H9 (cell line): ENCODE measurements around the gene ARMH3. TPM values are rescaled to one million over a fixed set of nuclear protein-coding genes. Genes with fewer than 3 reads are reported as not detected.

Experiments used
- DNase-seq: peaks from one replicate; pipeline ENCODE4 v3.0.0-alpha.2; 2017
- H2AFZ ChIP-seq: one replicate; pipeline ENCODE4 v1.6.1; 2013; ENCODE audit warnings: mild to moderate bottlenecking, low read length, control low read depth, moderate library complexity
- H2AK5ac ChIP-seq: 2 replicates; pipeline ENCODE4 v1.6.1; 2013; ENCODE audit warnings: low read length, control low read depth, mixed read lengths; ENCODE audit not compliant: insufficient read length
- H2BK120ac ChIP-seq: one replicate; pipeline ENCODE4 v1.6.1; 2013; ENCODE audit warnings: low read depth, mild to moderate bottlenecking, low read length, control low read depth, inconsistent platforms; ENCODE audit not compliant: poor library complexity, severe bottlenecking
- H2BK12ac ChIP-seq: 2 replicates; pipeline ENCODE4 v1.6.1; 2013; ENCODE audit warnings: low read length, control low read depth, mixed read lengths, low read depth; ENCODE audit not compliant: insufficient read length
- H2BK15ac ChIP-seq: 2 replicates; pipeline ENCODE4 v1.6.1; 2013; ENCODE audit warnings: low read depth, low read length, control low read depth
- H2BK20ac ChIP-seq: one replicate; pipeline ENCODE4 v1.6.1; 2013; ENCODE audit warnings: low read depth, mild to moderate bottlenecking, low read length, control low read depth, inconsistent platforms; ENCODE audit not compliant: poor library complexity, severe bottlenecking
- H2BK5ac ChIP-seq: 2 replicates; pipeline ENCODE4 v1.6.1; 2013; ENCODE audit warnings: low read length, control low read depth, mixed read lengths; ENCODE audit not compliant: insufficient read length
- H3K14ac ChIP-seq: 2 replicates; pipeline ENCODE4 v1.6.1; 2013; ENCODE audit warnings: low read length, control low read depth; ENCODE audit not compliant: insufficient read depth
- H3K18ac ChIP-seq: 2 replicates; pipeline ENCODE4 v1.6.1; 2013; ENCODE audit warnings: low read depth, mild to moderate bottlenecking, mixed read lengths, low read length, control low read depth; ENCODE audit not compliant: insufficient read length
- H3K23ac ChIP-seq: 2 replicates; pipeline ENCODE4 v1.6.1; 2013; ENCODE audit warnings: low read length, control low read depth, mixed read lengths, low read depth; ENCODE audit not compliant: insufficient read length
- H3K23me2 ChIP-seq: 2 replicates; pipeline ENCODE4 v1.6.1; 2013; ENCODE audit warnings: low read depth, mild to moderate bottlenecking, mixed read lengths, low read length, control low read depth; ENCODE audit not compliant: insufficient read length, poor library complexity, severe bottlenecking
- H3K27ac ChIP-seq: 2 replicates; pipeline ENCODE4 v1.5.1; 2013; ENCODE audit warnings: low read length, control low read depth, mixed read lengths, low read depth; ENCODE audit not compliant: insufficient read length
- H3K27me3 ChIP-seq: 2 replicates; pipeline ENCODE4 v1.6.1; 2013; ENCODE audit warnings: low read length, control low read depth, inconsistent platforms; ENCODE audit not compliant: insufficient read depth
- H3K4ac ChIP-seq: 2 replicates; pipeline ENCODE4 v1.6.1; 2013; ENCODE audit warnings: low read depth, mild to moderate bottlenecking, control low read depth, inconsistent platforms, low read length, moderate library complexity
- H3K4me1 ChIP-seq: 2 replicates; pipeline ENCODE4 v1.6.1; 2013; ENCODE audit warnings: low read length, control low read depth, inconsistent platforms; ENCODE audit not compliant: insufficient read depth
- H3K4me2 ChIP-seq: 2 replicates; pipeline ENCODE4 v1.6.1; 2013; ENCODE audit warnings: low read length, control low read depth, mixed read lengths; ENCODE audit not compliant: insufficient read length, insufficient read depth
- H3K56ac ChIP-seq: 2 replicates; pipeline ENCODE4 v1.6.1; 2013; ENCODE audit warnings: low read depth, mild to moderate bottlenecking, mixed read lengths, low read length, control low read depth; ENCODE audit not compliant: insufficient read length
- H3K79me1 ChIP-seq: 2 replicates; pipeline ENCODE4 v1.6.1; 2013; ENCODE audit warnings: low read depth, mild to moderate bottlenecking, moderate library complexity, low read length, control low read depth, inconsistent platforms; ENCODE audit not compliant: insufficient read depth, poor library complexity, severe bottlenecking
- H3K79me2 ChIP-seq: 2 replicates; pipeline ENCODE4 v1.6.1; 2013; ENCODE audit warnings: low read length, control low read depth, inconsistent platforms; ENCODE audit not compliant: insufficient read depth
- H3K9ac ChIP-seq: 2 replicates; pipeline ENCODE4 v1.6.1; 2013; ENCODE audit warnings: low read length, control low read depth, mixed read lengths; ENCODE audit not compliant: insufficient read length; ENCODE audit errors: extremely low read depth
- H3K9me3 ChIP-seq: one replicate; pipeline ENCODE4 v1.6.1; 2013; ENCODE audit warnings: low read depth, low read length, inconsistent platforms; ENCODE audit not compliant: control insufficient read depth
- H3T11ph ChIP-seq: one replicate; pipeline ENCODE4 v1.6.1; 2013; ENCODE audit warnings: mild to moderate bottlenecking, low read length, control low read depth, inconsistent platforms
- H4K20me1 ChIP-seq: one replicate; pipeline ENCODE4 v1.6.1; 2013; ENCODE audit not compliant: control insufficient read depth, insufficient read length, insufficient read depth
- H4K5ac ChIP-seq: 2 replicates; pipeline ENCODE4 v1.6.1; 2013; ENCODE audit warnings: low read depth, mild to moderate bottlenecking, mixed read lengths, low read length, control low read depth; ENCODE audit not compliant: insufficient read length
- H4K8ac ChIP-seq: replicated peaks from 2 replicates; pipeline ENCODE4 v1.6.1; 2013; ENCODE audit warnings: low read length, control low read depth, mixed read lengths, low read depth; ENCODE audit not compliant: insufficient read length
- H4K91ac ChIP-seq: 2 replicates; pipeline ENCODE4 v1.6.1; 2013; ENCODE audit warnings: low read depth, mild to moderate bottlenecking, moderate library complexity, mixed read lengths, low read length, control low read depth; ENCODE audit not compliant: insufficient read length
- H3K27ac Mint-ChIP-seq, 3 experiments: 2 replicates in 2 of 3; 3 replicates in 1 of 3; pipeline ENCODE4 v1.8.0; 2020 to 2021; ENCODE audit warnings: mixed read lengths in 3 of 3, mild to moderate bottlenecking in 1 of 3, moderate library complexity in 1 of 3
- H3K27me3 Mint-ChIP-seq: 2 replicates; pipeline ENCODE4 v1.8.0; 2021; ENCODE audit warnings: low read depth, mild to moderate bottlenecking, moderate library complexity, mixed read lengths
- H3K36me3 Mint-ChIP-seq, 3 experiments: 2 replicates in 2 of 3; 3 replicates in 1 of 3; pipeline ENCODE4 v1.8.0; 2020 to 2021; ENCODE audit warnings: low read depth in 3 of 3, mixed read lengths in 3 of 3; ENCODE audit not compliant: insufficient read depth in 1 of 3
- H3K4me1 Mint-ChIP-seq, 2 experiments: 2 replicates each; pipeline ENCODE4 v1.8.0; 2020; ENCODE audit warnings: mixed read lengths in 2 of 2
- H3K4me3 Mint-ChIP-seq, 2 experiments: 2 replicates in 1 of 2; 3 replicates in 1 of 2; pipeline ENCODE4 v1.8.0; 2020 to 2021; ENCODE audit warnings: mild to moderate bottlenecking in 2 of 2, mixed read lengths in 2 of 2, moderate library complexity in 1 of 2
- H3K9me3 Mint-ChIP-seq, 2 experiments: 2 replicates in 1 of 2; 3 replicates in 1 of 2; pipeline ENCODE4 v1.8.0; 2020; ENCODE audit warnings: mild to moderate bottlenecking in 2 of 2, mixed read lengths in 2 of 2, moderate library complexity in 1 of 2
- CTCF ChIP-seq: fragments of 200-600 bp; sonication (generic); conservative IDR thresholded peaks from 3 replicates; pipeline ENCODE4 v1.8.0; 2021; ENCODE audit warnings: antibody characterized with exemption, mild to moderate bottlenecking
- WGBS: extraction: QIAGEN DNeasy Blood & Tissue Kit; methylation state at CpG from one replicate; pipeline ENCODE4 v1.1.7; 2013; ENCODE audit warnings: missing lambda C conversion rate, low lambda C conversion rate, mixed read lengths; ENCODE audit not compliant: insufficient read length; ENCODE audit errors: extremely low coverage; 5-methylcytosine and 5-hydroxymethylcytosine counted together
- total RNA-seq: library from RNA; stranded (reverse); gene quantifications from 2 replicates; pipeline ENCODE4 v1.2.1, GENCODE V29; 2021

The ARMH3 gene
- total RNA-seq, 1 experiment from 2014 or later, result 20.4 TPM

- Histone ChIP-seq H3K4ac (no peak overlapping the region), H2BK12ac (no peak overlapping the region), H3K79me2 (no peaks in the 10 kb centered on the region), H3K23me2 (no peaks in the 10 kb centered on the region), H3K56ac (no peak overlapping the region), H2AFZ (no peak overlapping the region), H3K4me1 (peaks cover 3% of the 10 kb centered on the region), H2BK120ac (no peak overlapping the region), H3K23ac (no peak overlapping the region), H4K20me1 (no peaks in the 10 kb centered on the region), H3T11ph (no peak overlapping the region), H3K4me2 (no peak overlapping the region), H3K27me3 (no peaks in the 10 kb centered on the region), H4K8ac (no peak overlapping the region), H4K5ac (no peak overlapping the region), H4K91ac (no peak overlapping the region), H2BK20ac (no peak overlapping the region), H3K18ac (no peak overlapping the region), H2BK15ac (no peak overlapping the region), H3K14ac (no peak overlapping the region), H2BK5ac (no peak overlapping the region), H3K27ac (no peak overlapping the region), H3K79me1 (no peaks in the 10 kb centered on the region), H3K9me3 (no peaks in the 10 kb centered on the region), H2AK5ac (no peak overlapping the region), H3K9ac (no peak overlapping the region)
- peaks cover 24 to 37% of the 10 kb centered on the region in 2 experiments for H3K4me1 Mint-ChIP-seq
- H3K27ac Mint-ChIP-seq, result no peak overlapping the region
- no peaks in the 10 kb centered on the region for H3K9me3 Mint-ChIP-seq
- TF ChIP-seq CTCF, result no peak
- no peaks in the 10 kb centered on the region for H3K27me3 Mint-ChIP-seq
- no peaks in the 10 kb centered on the region for H3K36me3 Mint-ChIP-seq
- DNase-seq, result no peak
- WGBS, result no CpG with 5 or more reads among the region's 4 CpGs
- no peak overlapping the region for H3K4me3 Mint-ChIP-seq
Observed at GRCh38 chr10:101897633-101898032, 158.3 kb downstream of the ARMH3 start.
